HG03442 (cell line): ENCODE data around the gene PACS2.

Experiments used
- ATAC-seq: cut with Tn5 transposase; IDR thresholded peaks from one replicate; pipeline ENCODE4 v1.9.1; 2021; ENCODE audit warnings: mild to moderate bottlenecking, moderate library complexity; ENCODE audit not compliant: unreplicated experiment

Gene PACS2

GRCh38 chr14:105384041-105384557, 69.6 kb downstream of the PACS2 start:
- no peak for ATAC-seq

- ATAC-seq, result no peak
Measured at GRCh38 chr14:105384605-105385321, 70.2 kb downstream of the PACS2 start.

- no peak for ATAC-seq
Measured at GRCh38 chr14:105385322-105385637, 70.7 kb downstream of the PACS2 start.

- ATAC-seq, result no peak
Measured at GRCh38 chr14:105385698-105386365, 71.3 kb downstream of the PACS2 start.

GRCh38 chr14:105386581-105387529, 72.3 kb downstream of the PACS2 start:
- ATAC-seq, result no peak

- no peak for ATAC-seq
Measured at GRCh38 chr14:105387530-105387922, 73.0 kb downstream of the PACS2 start.

GRCh38 chr14:105388110-105388951, 73.8 kb downstream of the PACS2 start:
- ATAC-seq, result no peak

- ATAC-seq, result no peak
Measured at GRCh38 chr14:105388976-105389375, 74.4 kb downstream of the PACS2 start.

- ATAC-seq, result no peak
Measured at GRCh38 chr14:105389534-105389933, 75.0 kb downstream of the PACS2 start.

GRCh38 chr14:105389976-105390848, 75.7 kb downstream of the PACS2 start:
- ATAC-seq, result no peak

- ATAC-seq, result no peak
Measured at GRCh38 chr14:105390849-105391500, 76.4 kb downstream of the PACS2 start.

- no peak for ATAC-seq
Measured at GRCh38 chr14:105391541-105391940, 77.0 kb downstream of the PACS2 start.

- ATAC-seq, result no peak
Measured at GRCh38 chr14:105392131-105393090, 77.9 kb downstream of the PACS2 start.

- ATAC-seq, result no peak
Measured at GRCh38 chr14:105393151-105393550, 78.6 kb downstream of the PACS2 start.

- no peak for ATAC-seq
Measured at GRCh38 chr14:105394714-105395537, 80.4 kb downstream of the PACS2 start.

- no peak for ATAC-seq
Measured at GRCh38 chr14:105395538-105395854, 80.9 kb downstream of the PACS2 start.

GRCh38 chr14:105397350-105397931, 82.9 kb downstream of the PACS2 start:
- ATAC-seq, result no peak
